Cerebellar nuclear complex (tissue), 1 donor: ENCODE results near the gene FCAMR.

Source experiments
- DNase-seq, 2 experiments: peaks; one replicate each; lab custom pipeline; 2025; lab: John Stamatoyannopoulos, UW

Gene FCAMR

DNA sequence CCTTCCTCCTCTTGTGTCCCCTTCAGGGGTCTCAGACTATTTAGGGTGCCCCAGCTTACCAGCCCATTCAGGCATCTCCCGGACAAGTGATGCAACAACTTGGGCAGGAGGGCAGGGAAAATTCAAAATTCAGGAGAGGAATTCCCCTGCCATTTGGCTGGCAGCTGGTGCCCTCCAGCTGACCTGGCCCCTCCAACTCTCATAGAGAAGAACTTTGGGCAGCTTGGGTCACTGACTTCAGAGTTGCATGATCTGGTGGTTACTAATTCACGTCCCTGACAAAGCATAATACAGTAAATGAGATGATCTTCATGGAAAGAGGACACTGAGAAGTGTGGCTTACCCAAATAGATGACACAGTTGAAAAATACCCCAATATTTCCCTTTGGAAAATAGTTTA, at the start of gene FCAMR:
TSS of gene FCAMR (minus strand) at position 15 of the 400 bp plus-strand sequence. CDS start 335 bp downstream, outside the sequence.
- no peak for DNase-seq

- no peak for DNase-seq
Observed at GRCh38 chr1:207019661-207020060, 49.4 kb upstream of the FCAMR start.

GRCh38 chr1:207019161-207019560, 48.9 kb upstream of the FCAMR start:
- no peak for DNase-seq

DNA sequence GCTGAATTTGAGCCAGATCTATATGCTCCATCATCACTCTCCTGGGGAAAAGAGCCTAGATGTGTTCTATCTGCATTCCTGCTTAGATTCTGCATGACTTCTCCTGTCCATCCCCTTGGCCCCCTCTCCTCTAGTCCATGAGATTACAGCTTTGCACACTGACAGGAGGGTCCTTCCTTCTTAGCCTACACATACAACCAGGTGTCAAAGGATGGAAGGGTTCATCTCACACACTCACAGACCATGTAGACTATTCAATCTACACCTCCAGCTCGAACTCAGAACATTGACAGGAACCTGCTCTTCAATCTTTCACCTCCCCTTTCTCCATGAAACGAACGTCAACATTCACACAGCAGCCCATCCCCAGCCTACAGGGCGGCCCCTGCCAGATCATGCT, 48.4 kb upstream of the FCAMR start:
- no peak for DNase-seq

DNA sequence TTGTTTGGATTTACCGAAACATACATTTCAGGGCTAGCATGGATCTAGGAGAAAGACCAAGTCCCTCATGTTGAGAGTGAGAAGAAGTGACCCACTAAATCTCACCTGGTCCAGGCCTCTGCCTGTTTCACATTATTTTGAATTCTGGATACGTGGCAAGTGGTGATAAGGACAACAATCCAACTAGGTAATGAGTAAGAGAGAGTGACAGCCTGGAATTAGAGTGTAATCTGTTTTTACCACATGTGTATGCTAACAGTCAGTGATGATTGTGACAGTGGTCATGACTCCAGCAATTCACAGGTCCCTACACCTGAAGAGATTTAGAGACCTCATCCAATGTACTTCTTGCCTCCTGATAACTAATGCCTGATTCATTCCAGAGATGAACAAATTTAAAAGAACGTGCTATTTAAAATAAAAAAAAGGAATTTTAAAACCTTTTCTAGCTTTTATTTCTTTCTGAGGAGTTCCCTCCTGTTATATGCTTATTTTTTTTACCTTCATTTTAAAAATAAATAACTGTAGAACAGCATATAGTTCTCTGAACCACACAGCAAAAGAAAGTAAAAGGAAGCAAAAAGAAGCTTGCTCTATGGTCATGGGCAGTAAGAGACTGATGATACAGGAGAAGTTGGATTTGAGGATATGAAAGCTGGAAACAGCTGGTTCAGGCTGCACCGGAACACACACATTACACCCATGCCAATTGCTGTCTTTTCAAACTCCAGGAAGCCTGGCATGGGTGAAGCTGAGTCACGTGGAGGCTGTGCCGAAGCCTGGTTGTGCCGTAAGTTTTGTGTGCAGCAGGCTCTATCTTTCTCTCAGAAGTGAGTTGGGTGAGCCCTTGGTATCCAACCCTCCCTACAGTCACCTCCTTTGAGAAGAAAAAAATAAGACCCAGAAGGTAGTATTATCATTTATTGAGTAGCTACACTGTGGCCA, 47.6 kb upstream of the FCAMR start:
- no peak for DNase-seq

- no peak for DNase-seq
Observed at GRCh38 chr1:207015791-207016190, 45.5 kb upstream of the FCAMR start.

- DNase-seq: no peak
Observed at GRCh38 chr1:207014728-207015127, 44.5 kb upstream of the FCAMR start.

DNA sequence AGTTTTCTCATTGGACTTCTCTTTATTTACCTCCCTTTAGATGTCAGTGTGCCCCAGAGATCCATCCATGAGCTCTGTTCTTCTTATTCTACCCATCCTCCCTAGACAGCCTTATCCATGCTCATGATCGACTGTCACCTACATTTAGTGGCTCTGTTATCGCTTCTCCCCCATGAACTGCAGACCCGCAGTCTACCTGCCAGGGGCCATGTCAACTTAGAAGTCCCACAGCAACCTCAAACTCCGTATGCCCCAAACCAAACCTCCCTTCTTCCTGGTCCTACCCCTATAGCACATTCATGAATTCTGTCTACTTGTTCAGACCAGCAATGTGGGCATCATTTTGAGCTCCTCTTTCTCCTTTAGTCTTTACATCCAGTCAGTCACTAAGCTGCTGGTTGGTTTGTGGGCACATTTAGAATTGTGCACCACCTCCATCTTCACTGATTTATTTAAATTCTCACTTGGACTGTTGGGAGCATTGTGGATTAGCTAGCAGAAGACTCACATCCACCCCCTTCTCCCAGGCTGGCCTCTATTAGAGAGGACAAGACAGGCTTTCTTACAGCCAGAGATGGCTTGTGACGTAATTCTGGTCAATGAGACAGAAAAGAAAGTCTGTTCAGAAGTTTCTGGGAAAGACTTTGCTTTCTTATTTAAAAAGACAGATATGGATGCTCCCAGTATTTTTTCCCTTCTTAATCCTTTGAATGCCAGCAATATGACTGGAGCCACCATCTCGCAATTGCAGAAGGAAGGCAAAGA, 43.2 kb upstream of the FCAMR start:
- DNase-seq: no peak

DNA sequence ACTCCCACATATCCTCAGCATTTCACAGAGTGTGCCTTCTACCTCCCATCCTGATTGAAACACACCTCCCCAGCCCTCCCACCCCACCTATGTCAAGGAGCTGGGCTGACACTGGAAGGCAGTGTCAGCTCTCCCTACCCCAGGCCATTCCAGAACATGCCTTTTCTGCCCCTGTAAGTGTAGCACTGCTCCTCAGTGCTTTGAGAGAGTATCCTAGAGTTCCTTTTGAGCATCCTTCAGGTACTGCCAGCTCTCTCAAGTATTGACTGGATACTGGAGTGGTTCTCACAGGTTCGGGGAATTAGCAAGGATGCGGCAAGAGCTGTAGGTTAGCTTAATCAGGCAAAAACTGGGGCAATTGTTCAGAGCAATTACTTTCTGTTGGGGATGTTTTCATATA, 40.5 kb upstream of the FCAMR start:
- DNase-seq: no peak

DNA sequence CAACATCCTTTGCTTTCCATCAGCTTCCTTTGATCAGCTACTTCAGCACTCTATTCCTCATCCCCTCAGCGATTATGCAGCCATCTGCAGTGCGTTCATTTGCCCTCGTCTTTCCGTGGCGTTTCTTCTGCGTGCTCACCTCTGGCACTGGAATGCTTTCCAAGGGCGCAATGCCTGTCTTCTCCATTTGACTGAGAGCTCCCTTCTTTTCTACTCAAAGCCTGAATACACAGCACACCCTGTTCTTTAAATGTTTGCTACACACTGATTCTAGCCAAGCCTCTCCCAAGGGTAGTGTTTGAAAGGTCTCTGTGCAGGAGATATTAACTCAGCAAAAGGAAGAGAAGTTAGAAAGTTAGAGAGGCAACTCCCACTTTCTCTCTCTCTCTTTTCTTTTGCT, 39.7 kb upstream of the FCAMR start:
- no peak for DNase-seq

- no peak for DNase-seq
Observed at GRCh38 chr1:207009182-207009850, 39.1 kb upstream of the FCAMR start.

- no peak for DNase-seq
Observed at GRCh38 chr1:207007352-207008033, 37.2 kb upstream of the FCAMR start.

GRCh38 chr1:207006914-207007313, 36.7 kb upstream of the FCAMR start:
- no peak for DNase-seq

GRCh38 chr1:207006083-207006482, 35.8 kb upstream of the FCAMR start:
- DNase-seq: no peak

- no peak for DNase-seq
Observed at GRCh38 chr1:207004931-207005830, 34.9 kb upstream of the FCAMR start.

GRCh38 chr1:207003210-207003609, 33.0 kb upstream of the FCAMR start:
- no peak for DNase-seq

DNA sequence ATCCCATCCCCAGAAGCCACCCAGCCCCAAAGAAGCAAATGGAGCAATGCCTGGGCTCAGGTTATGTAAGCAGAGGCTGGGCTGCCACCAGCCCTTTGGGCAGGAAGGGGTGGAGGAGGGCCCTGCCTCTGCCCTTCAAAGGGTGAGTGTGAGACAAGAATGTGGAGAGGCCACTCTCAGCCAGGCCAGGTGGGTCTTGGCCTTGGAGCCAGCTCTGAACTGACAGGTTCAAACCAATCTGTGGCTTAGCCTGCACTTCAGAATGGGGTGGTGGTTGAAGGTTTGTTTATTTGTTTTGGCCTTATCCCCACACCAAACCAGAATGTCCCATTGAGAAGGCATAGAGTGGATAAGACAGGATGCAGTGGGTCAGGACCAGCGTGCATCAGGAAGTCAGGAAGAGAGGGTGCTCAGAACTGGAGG, 32.5 kb upstream of the FCAMR start:
- DNase-seq: no peak

DNA sequence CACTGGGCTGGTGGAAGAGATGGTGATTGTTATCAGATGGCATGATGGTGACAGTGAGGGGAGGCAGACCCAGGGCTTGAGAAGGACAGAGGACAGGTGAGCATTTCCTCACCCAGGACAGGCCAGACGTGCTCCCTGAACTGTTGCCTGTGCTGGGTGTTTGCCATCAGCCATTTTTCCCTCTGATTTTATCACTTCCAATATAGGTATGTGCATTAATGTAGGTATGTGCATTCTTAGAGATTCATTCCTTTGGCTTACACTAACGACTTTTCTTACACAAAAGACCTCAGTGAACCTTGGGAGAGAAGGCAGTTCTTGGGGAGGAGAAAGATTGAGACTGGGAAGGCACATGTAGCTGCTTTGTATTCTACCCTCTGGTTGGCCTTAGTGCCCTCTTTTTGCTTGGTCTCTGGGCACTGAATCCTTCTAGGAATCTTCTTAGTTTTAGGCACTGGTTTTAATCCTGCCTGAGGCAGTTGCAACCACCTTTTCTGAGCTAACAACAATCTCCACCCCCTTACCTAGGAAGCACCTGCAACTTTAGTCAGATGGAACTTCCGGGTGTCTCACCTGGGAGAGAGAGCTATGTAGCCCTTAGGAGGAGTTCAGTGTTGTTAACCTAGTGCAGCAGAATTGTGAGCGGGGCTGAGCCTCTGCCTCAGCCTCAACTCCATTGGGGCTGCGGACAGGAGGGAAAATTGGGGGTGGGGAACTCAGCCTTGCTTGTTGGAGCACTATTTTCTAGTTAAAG, 31.4 kb upstream of the FCAMR start:
- no peak for DNase-seq

DNA sequence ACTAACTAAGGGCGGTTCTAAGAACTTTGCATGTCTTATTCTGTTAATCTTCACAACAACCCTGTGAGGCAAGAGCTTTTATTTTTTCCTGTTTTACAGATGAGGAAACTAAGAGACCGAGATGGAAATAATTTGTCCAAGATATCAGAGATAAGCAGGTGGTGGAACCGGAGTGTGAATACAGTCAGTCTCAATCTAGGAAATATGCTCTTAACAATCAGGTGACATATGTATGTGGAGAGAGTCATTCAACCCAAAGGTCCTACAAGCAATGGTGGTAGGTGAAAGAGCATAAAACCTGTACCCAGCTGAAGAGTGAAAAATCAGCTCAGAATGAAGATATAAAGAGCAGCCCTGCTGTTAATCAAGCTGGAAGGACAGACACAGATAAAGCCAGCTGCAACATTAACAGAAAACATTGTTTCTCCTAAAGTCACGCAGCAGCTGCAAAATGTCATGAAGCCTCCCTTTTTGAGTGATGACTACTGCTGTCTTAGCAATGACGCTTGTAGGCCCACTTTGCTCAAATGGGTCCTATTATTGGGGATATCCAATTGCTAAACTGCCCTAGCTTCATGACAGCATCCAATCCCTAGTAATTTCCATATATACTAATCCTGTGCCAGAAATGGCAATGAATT, 30.5 kb upstream of the FCAMR start:
- DNase-seq: no peak

- no peak for DNase-seq
Observed at GRCh38 chr1:206998816-206999215, 28.6 kb upstream of the FCAMR start.
